ENCODE measurements around the gene SPPL3. TPM values are rescaled to one million over a fixed set of nuclear protein-coding genes. Genes with fewer than 3 reads are reported as not detected.

SPPL3 gene
- total RNA-seq, 4 donors from 2014 or later: 25.5 to 30.4 (median 29.0) TPM

- 62 to 68% methylated on average over 13 of the region's 13 CpGs for WGBS, 2 donors
- Histone ChIP-seq H3K4me3 (no peak overlapping the region), H3K27ac (no peak overlapping the region), H3K4me1 (no peaks in the 10 kb centered on the region), H3K36me3 (no peaks in the 10 kb centered on the region), H3K9me3 (no peaks in the 10 kb centered on the region), H3K27me3 (no peaks in the 10 kb centered on the region)
- TF ChIP-seq EP300 (IDR thresholded peaks at IDR 0.05) (no peak), POLR2A (IDR thresholded peaks at IDR 0.05) (no peak)
- DNase-seq (ENCODE audit: low spot score in 2 of 2): no peak
Observed at GRCh38 chr12:120928864-120929652, 24.9 kb upstream of the SPPL3 start.

GRCh38 chr12:120925740-120926563, 21.8 kb upstream of the SPPL3 start:
- H3K27me3 ChIP-seq: no peaks in the 10 kb centered on the region
- no peak overlapping the region for H3K4me3 ChIP-seq
- no peaks in the 10 kb centered on the region for H3K4me1 ChIP-seq
- no peak for TF ChIP-seq CTCF (IDR thresholded peaks at IDR 0.05)
- no peak for TF ChIP-seq EP300 (IDR thresholded peaks at IDR 0.05)
- TF ChIP-seq POLR2A (IDR thresholded peaks at IDR 0.05): no peak
- 68 to 76% methylated on average over 12 to 15 of the region's 15 CpGs for whole genome bisulfite sequencing, 2 donors
- DNase-seq (ENCODE audit: low spot score in 2 of 2): no peak
- no peaks in the 10 kb centered on the region for H3K36me3 ChIP-seq
- H3K9me3 ChIP-seq: no peaks in the 10 kb centered on the region
- no peak overlapping the region for H3K27ac ChIP-seq

GRCh38 chr12:120922279-120922678, 18.1 kb upstream of the SPPL3 start:
- H3K27ac ChIP-seq: no peak overlapping the region
- no peak for TF ChIP-seq POLR2A (IDR thresholded peaks at IDR 0.05)
- TF ChIP-seq EP300 (IDR thresholded peaks at IDR 0.05): no peak
- no peak for TF ChIP-seq CTCF (IDR thresholded peaks at IDR 0.05)
- no peaks in the 10 kb centered on the region for H3K4me1 ChIP-seq
- H3K36me3 ChIP-seq: no peaks in the 10 kb centered on the region
- no peaks in the 10 kb centered on the region for H3K27me3 ChIP-seq
- peaks cover 0 to 22% (median 8%) of the 10 kb centered on the region in 4 donors for H3K9me3 ChIP-seq
- H3K4me3 ChIP-seq: no peak overlapping the region
- 62 to 63% methylated on average over 3 of the region's 3 CpGs for whole genome bisulfite sequencing, 2 donors
- no peak for DNase-seq (ENCODE audit: low spot score in 2 of 2)

- Histone ChIP-seq H3K4me1 (no peaks in the 10 kb centered on the region), H3K4me3 (no peak overlapping the region), H3K27me3 (no peaks in the 10 kb centered on the region), H3K27ac (no peak overlapping the region), H3K9me3 (peaks cover 0 to 29% (median 8%) of the 10 kb centered on the region in 4 donors), H3K36me3 (no peaks in the 10 kb centered on the region)
- TF ChIP-seq EP300 (IDR thresholded peaks at IDR 0.05) (no peak), CTCF (IDR thresholded peaks at IDR 0.05) (no peak), POLR2A (IDR thresholded peaks at IDR 0.05) (no peak)
- DNase-seq (ENCODE audit: low spot score in 2 of 2): no peak
Observed at GRCh38 chr12:120921637-120922036, 17.5 kb upstream of the SPPL3 start.

GRCh38 chr12:120920178-120920577, 16.0 kb upstream of the SPPL3 start:
- H3K4me3 ChIP-seq: no peak overlapping the region
- no peak overlapping the region for H3K27ac ChIP-seq
- H3K36me3 ChIP-seq: no peaks in the 10 kb centered on the region
- TF ChIP-seq POLR2A (IDR thresholded peaks at IDR 0.05): no peak
- no peak for TF ChIP-seq EP300 (IDR thresholded peaks at IDR 0.05)
- no peak for TF ChIP-seq CTCF (IDR thresholded peaks at IDR 0.05)
- H3K27me3 ChIP-seq: no peaks in the 10 kb centered on the region
- DNase-seq (ENCODE audit: low spot score in 2 of 2): no peak
- no peaks in the 10 kb centered on the region for H3K4me1 ChIP-seq
- peaks cover 0 to 30% (median 8%) of the 10 kb centered on the region in 4 donors for H3K9me3 ChIP-seq
- 78 to 83% methylated on average over 3 of the region's 3 CpGs for WGBS, 2 donors

Measured in tibial nerve (tissue), 4 donors.